ENCODE data around the gene HDAC2.

HDAC2 gene

DNA sequence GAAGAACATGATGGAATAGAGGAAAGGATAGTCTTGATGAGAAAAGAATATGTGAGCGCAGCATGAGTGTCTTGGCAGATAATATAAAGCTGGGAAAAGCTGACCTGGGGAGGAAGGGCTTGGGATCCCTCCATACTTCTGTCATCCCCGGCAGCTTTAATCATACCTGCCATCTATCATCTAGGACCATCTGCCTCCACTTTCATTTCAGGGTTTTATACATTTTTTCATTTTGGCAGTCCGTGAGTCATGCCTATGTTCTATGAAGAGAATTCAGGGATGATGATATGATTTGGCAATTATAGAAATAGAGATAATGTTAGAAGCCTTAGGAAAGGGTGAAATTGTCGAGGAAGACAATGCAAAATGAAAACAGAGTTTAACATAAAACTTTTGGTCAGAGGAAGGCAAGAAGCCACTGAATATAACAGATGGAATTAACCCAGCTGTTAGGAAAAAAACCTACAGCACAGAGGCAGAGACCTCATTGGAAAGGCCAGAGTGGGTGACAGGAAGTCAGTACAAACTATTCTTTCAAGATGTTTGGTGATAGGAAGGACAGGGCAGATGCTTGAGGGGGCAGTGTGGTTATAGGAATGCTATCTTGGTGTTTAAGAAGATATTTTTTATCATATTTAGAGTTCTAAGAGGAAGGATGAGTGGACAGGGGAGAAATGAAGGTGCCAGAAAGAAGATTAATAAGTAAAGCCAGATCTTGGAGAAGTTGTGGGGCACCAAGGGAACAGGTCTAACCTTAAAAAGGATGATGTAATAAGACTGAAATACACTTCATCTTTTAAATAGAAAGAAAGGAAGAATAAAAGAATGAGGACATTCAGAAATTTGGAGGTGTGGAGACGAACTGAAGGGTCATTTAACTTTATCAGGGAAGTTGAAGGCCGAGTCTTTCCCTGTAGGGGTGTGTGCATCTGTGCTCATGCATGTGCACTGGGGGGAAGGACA is 76.0 kb downstream of the HDAC2 start:
- TF ChIP-seq, protein P1, sequence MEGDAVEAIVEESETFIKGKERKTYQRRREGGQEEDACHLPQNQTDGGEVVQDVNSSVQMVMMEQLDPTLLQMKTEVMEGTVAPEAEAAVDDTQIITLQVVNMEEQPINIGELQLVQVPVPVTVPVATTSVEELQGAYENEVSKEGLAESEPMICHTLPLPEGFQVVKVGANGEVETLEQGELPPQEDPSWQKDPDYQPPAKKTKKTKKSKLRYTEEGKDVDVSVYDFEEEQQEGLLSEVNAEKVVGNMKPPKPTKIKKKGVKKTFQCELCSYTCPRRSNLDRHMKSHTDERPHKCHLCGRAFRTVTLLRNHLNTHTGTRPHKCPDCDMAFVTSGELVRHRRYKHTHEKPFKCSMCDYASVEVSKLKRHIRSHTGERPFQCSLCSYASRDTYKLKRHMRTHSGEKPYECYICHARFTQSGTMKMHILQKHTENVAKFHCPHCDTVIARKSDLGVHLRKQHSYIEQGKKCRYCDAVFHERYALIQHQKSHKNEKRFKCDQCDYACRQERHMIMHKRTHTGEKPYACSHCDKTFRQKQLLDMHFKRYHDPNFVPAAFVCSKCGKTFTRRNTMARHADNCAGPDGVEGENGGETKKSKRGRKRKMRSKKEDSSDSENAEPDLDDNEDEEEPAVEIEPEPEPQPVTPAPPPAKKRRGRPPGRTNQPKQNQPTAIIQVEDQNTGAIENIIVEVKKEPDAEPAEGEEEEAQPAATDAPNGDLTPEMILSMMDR (conservative IDR thresholded peaks at IDR 0.05; ENCODE audit: low read depth, low read length) = no peak
- no peak overlapping the region for H3K4me3 ChIP-seq (ENCODE audit: low read depth, low read length)
- no peak for DNase-seq (ENCODE audit: low read depth)

- TF ChIP-seq, protein P1 (conservative IDR thresholded peaks at IDR 0.05; ENCODE audit: low read depth, low read length) = no peak
- no peak for DNase-seq (ENCODE audit: low read depth)
- H3K4me3 ChIP-seq (ENCODE audit: low read depth, low read length) = no peak overlapping the region
Measured at GRCh38 chr6:113893866-113894265, 77.1 kb downstream of the HDAC2 start.

DNA sequence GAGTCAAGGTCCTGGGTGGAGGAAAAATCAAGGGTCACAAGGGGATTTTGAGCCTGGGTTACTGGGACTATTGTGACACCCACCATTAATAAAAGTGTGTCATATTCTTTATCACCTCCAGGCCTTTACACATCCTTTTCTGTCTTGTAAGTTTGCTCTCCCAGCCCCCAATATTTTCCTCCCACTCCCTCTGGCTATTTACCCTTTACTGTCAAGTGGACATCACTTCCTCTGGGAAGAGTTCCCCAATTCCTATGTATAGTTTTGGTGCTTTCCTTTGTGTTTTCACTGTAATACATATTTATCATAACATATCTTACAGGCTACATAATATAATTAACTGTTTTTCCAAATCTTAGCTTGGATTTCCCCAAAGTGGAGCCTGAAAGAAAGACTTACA is 77.5 kb downstream of the HDAC2 start:
- DNase-seq (ENCODE audit: low read depth) = no peak
- TF ChIP-seq, protein P1 (conservative IDR thresholded peaks at IDR 0.05; ENCODE audit: low read depth, low read length) = no peak
- no peak overlapping the region for H3K4me3 ChIP-seq (ENCODE audit: low read depth, low read length)

- TF ChIP-seq, protein P1 (conservative IDR thresholded peaks at IDR 0.05; ENCODE audit: low read depth, low read length) = no peak
- H3K4me3 ChIP-seq (ENCODE audit: low read depth, low read length) = no peak overlapping the region
- DNase-seq (ENCODE audit: low read depth) = no peak
Measured at GRCh38 chr6:113888956-113889630, 81.9 kb downstream of the HDAC2 start.

- H3K4me3 ChIP-seq (ENCODE audit: low read depth, low read length) = no peak overlapping the region
- TF ChIP-seq, protein P1 (conservative IDR thresholded peaks at IDR 0.05; ENCODE audit: low read depth, low read length) = no peak
- no peak for DNase-seq (ENCODE audit: low read depth)
Measured at GRCh38 chr6:113888493-113888892, 82.5 kb downstream of the HDAC2 start.

DNA sequence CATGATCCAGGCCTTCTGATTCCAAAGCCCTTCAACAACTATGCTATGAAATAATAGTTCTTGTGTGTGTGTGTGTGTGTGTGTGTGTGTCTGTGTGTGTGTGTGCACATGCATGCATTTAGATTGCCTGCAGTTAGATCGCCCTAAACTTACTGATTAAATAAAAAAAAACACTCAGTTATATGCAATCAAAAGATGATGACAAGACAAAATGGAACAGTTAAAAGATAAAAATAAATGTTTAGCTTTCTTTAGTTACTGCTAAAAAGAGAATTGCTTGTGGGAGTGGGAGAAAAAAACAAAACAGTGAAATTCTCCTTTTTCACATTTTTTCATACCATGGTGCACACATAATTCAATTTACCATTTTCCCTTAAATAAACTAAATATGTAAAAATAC is 84.4 kb downstream of the HDAC2 start:
- DNase-seq (ENCODE audit: low read depth) = no peak
- H3K4me3 ChIP-seq (ENCODE audit: low read depth, low read length) = no peak overlapping the region
- TF ChIP-seq, protein P1 (conservative IDR thresholded peaks at IDR 0.05; ENCODE audit: low read depth, low read length) = no peak

All from choroid plexus epithelial cell (primary cell).